ENCODE results near the gene EVI5L. TPM values are rescaled to one million over a fixed set of nuclear protein-coding genes. Genes with fewer than 3 reads are reported as not detected.

The EVI5L gene
- total RNA-seq, 1 donor from 2014 or later, result 9.2 TPM

DNA sequence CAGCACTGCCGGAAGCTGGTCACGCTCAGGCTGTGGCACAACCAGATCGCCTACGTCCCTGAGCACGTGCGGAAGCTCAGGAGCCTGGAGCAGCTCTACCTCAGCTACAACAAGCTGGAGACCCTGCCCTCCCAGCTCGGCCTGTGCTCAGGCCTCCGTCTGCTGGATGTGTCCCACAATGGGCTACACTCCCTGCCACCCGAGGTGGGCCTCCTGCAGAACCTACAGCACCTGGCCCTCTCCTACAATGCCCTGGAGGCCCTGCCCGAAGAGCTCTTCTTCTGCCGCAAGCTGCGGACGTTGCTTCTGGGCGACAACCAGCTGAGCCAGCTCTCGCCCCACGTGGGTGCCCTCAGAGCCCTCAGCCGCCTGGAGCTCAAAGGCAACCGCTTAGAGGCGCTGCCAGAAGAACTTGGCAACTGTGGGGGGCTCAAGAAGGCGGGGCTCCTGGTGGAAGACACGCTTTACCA, 70.4 kb downstream of the EVI5L start:
- TF ChIP-seq CTCF (IDR thresholded peaks at IDR 0.05; ENCODE audit: insufficient read depth, low read length, severe bottlenecking), result no peak
- no peaks in the 10 kb centered on the region for H3K27me3 ChIP-seq (ENCODE audit: control insufficient read depth, insufficient read depth, low read length)
- peaks cover 7% of the 10 kb centered on the region for H3K36me3 ChIP-seq (ENCODE audit: control insufficient read depth, insufficient read depth, low read length)
- DNase-seq (ENCODE audit: low read depth) (no peak), FAIRE-seq (no peak)
- no peak overlapping the region for H3K4me3 ChIP-seq (ENCODE audit: low read depth, low read length)

DNA sequence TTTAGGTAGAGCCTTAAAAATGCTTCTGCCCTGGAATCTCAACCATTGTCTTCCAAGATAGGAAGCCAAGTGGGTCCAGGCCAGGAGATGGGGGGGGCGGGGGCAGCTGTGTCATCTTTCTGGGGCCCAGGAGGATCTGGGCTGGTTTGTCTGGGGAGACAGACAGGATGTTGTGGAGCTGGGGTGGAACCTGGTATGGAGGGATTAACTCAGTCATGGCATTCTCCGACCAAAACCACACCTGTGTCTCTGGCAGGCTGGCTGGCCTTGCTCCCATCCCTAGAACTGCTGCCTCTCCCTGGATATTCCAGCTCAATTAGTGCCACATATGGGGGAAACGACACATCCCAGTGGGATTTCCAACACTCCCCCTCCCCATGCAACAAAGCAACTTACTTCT, 70.9 kb downstream of the EVI5L start:
- FAIRE-seq (no peak), DNase-seq (ENCODE audit: low read depth) (no peak)
- H3K4me3 ChIP-seq (ENCODE audit: low read depth, low read length), result no peak overlapping the region
- no peaks in the 10 kb centered on the region for H3K27me3 ChIP-seq (ENCODE audit: control insufficient read depth, insufficient read depth, low read length)
- TF ChIP-seq CTCF (IDR thresholded peaks at IDR 0.05; ENCODE audit: insufficient read depth, low read length, severe bottlenecking), result no peak
- peaks cover 11% of the 10 kb centered on the region for H3K36me3 ChIP-seq (ENCODE audit: control insufficient read depth, insufficient read depth, low read length)

GRCh38 chr19:7901337-7901736, 71.3 kb downstream of the EVI5L start:
- no peak for DNase-seq (ENCODE audit: low read depth)
- Histone ChIP-seq H3K4me3 (ENCODE audit: low read depth, low read length) (no peak overlapping the region), H3K36me3 (ENCODE audit: control insufficient read depth, insufficient read depth, low read length) (peaks cover 11% of the 10 kb centered on the region), H3K27me3 (ENCODE audit: control insufficient read depth, insufficient read depth, low read length) (no peaks in the 10 kb centered on the region)
- no peak for FAIRE-seq
- TF ChIP-seq CTCF (IDR thresholded peaks at IDR 0.05; ENCODE audit: insufficient read depth, low read length, severe bottlenecking), result no peak

GRCh38 chr19:7902796-7903243, 72.8 kb downstream of the EVI5L start:
- DNase-seq (ENCODE audit: low read depth), result peak; percentile 40

DNA sequence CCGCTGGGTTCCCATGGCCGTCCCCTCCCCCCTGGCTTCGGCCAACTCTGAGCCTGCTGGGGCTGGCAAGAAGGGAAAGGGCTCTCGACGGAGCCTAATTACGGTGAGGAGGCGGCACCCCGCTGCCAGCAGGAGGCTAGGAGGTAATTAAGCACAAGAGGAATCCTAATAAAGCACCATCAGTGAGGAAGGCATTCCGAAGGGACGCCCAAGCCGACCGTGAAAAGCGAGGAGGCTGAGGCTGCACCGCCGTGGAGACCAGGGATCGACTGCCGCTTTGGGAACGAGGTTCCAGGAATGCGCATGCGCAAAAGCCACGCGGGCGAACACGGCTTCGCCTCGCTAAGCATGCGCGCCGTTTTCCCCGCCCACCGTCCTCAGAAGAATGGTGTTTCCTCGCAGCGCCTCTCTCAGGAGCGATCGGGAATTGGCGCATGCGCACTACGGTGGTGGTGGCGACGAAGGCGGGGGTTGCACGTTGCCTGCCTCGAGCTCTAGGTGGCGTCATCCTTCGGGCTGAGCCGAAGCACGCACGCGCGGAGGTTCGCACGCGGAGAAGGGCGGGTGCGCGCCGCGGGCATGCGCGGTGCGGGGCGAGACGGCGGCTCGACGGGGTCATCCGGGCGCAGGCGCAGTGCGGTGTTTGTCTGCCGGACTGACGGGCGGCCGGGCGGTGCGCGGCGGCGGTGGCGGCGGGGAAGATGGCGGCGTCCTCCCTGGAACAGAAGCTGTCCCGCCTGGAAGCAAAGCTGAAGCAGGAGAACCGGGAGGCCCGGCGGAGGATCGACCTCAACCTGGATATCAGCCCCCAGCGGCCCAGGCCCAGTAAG, 73.4 kb downstream of the EVI5L start, which contains the start of gene MAP2K7:
Gene MAP2K7, plus strand, starts transcription at position 634 of the 830 bp plus-strand sequence. Its CDS starts 68 bp downstream, at position 702.
- Histone ChIP-seq H3K36me3 (ENCODE audit: control insufficient read depth, insufficient read depth, low read length) (peaks cover 13% of the 10 kb centered on the region), H3K4me3 (ENCODE audit: low read depth, low read length) (peak within 1 kb of the TSS; percentile 95), H3K27me3 (ENCODE audit: control insufficient read depth, insufficient read depth, low read length) (no peaks in the 10 kb centered on the region)
- FAIRE-seq (peak; percentile 96), DNase-seq (ENCODE audit: low read depth) (peak; percentile 96)
- peak; percentile 67 for TF ChIP-seq CTCF (IDR thresholded peaks at IDR 0.05; ENCODE audit: insufficient read depth, low read length, severe bottlenecking)

More at GRCh38 chr19:7902796-7903243, 72.8 kb downstream of the EVI5L start:
- no peak for TF ChIP-seq CTCF (IDR thresholded peaks at IDR 0.05; ENCODE audit: insufficient read depth, low read length, severe bottlenecking)
- peak overlapping the region; percentile 64 for H3K4me3 ChIP-seq (ENCODE audit: low read depth, low read length)
- peaks cover 13% of the 10 kb centered on the region for H3K36me3 ChIP-seq (ENCODE audit: control insufficient read depth, insufficient read depth, low read length)
- H3K27me3 ChIP-seq (ENCODE audit: control insufficient read depth, insufficient read depth, low read length), result no peaks in the 10 kb centered on the region
- FAIRE-seq, result no peak
